CD14-positive monocyte (primary cell): ENCODE data around the gene PTRHD1. TPM values are rescaled to one million over a fixed set of nuclear protein-coding genes. Genes with fewer than 3 reads are reported as not detected.

Experiments
- DNase-seq, 3 donors: peaks; one replicate each; pipeline ENCODE4 v3.0.0-alpha.2; 2011 to 2022
- H2AFZ ChIP-seq: 2 replicates; pipeline ENCODE4 v1.6.0; 2012; ENCODE audit warnings: mild to moderate bottlenecking, low read depth, low read length, inconsistent platforms; ENCODE audit not compliant: insufficient read depth, poor library complexity, severe bottlenecking
- H3K27ac ChIP-seq, 2 donors: 1 replicate in 1 of 2; 2 replicates in 1 of 2; pipeline ENCODE4 v1.5.1; 2012 to 2013; ENCODE audit warnings: low read length in 2 of 2, control low read depth in 1 of 2, inconsistent platforms in 1 of 2, low read depth in 1 of 2, mild to moderate bottlenecking in 1 of 2
- H3K27me3 ChIP-seq, 2 donors: one replicate each; pipeline versions ENCODE4 v1.6.0 to v1.6.1; 2011 to 2013; ENCODE audit warnings: low read length in 2 of 2; ENCODE audit not compliant: control insufficient read depth in 2 of 2, insufficient read depth in 2 of 2
- H3K36me3 ChIP-seq, 2 donors: replicated peaks in 1 of 2; 1 replicate in 1 of 2; 2 replicates in 1 of 2; pipeline versions ENCODE4 v1.5.1 to v1.6.1; 2012 to 2013; ENCODE audit warnings: low read length in 2 of 2, control low read depth in 1 of 2, inconsistent platforms in 1 of 2, mild to moderate bottlenecking in 1 of 2; ENCODE audit not compliant: insufficient read depth in 2 of 2, control insufficient read depth in 1 of 2
- H3K4me1 ChIP-seq, 2 donors: 1 replicate in 1 of 2; 2 replicates in 1 of 2; pipeline versions ENCODE4 v1.5.1 to v1.6.1; 2012 to 2013; ENCODE audit warnings: low read length in 2 of 2, control low read depth in 1 of 2, inconsistent platforms in 1 of 2, mild to moderate bottlenecking in 1 of 2, moderate library complexity in 1 of 2; ENCODE audit not compliant: insufficient read depth in 2 of 2, control insufficient read depth in 1 of 2
- H3K4me2 ChIP-seq: replicated peaks from 2 replicates; pipeline ENCODE3; 2012; ENCODE audit warnings: low read length, moderate library complexity, mild to moderate bottlenecking; ENCODE audit not compliant: poor library complexity, severe bottlenecking; ENCODE audit errors: extremely low read depth
- H3K4me3 ChIP-seq, 3 experiments: fragments of 200-600 bp in 1 of 3; sonication (generic) in 1 of 3; replicated peaks in 1 of 3; 1 replicate in 2 of 3; 2 replicates in 1 of 3; pipeline ENCODE4 v1.5.1; 2011 to 2013; ENCODE audit warnings: low read length in 3 of 3, mild to moderate bottlenecking in 3 of 3, control low read depth in 2 of 3, low read depth in 2 of 3, inconsistent platforms in 1 of 3, moderate library complexity in 1 of 3
- H3K79me2 ChIP-seq: 2 replicates; pipeline ENCODE4 v1.6.0; 2012; ENCODE audit warnings: mild to moderate bottlenecking, control low read depth, inconsistent platforms, low read length, moderate library complexity; ENCODE audit not compliant: insufficient read depth
- H3K9ac ChIP-seq: 2 replicates; pipeline ENCODE4 v1.6.0; 2017; ENCODE audit warnings: low read length, mild to moderate bottlenecking; ENCODE audit not compliant: insufficient read depth, poor library complexity, severe bottlenecking
- H3K9me3 ChIP-seq, 2 donors: replicated peaks in 1 of 2; 1 replicate in 1 of 2; 2 replicates in 1 of 2; pipeline versions ENCODE4 v1.5.1 to v1.6.1; 2012 to 2013; ENCODE audit warnings: low read length in 2 of 2, control low read depth in 1 of 2; ENCODE audit not compliant: control insufficient read depth in 1 of 2, insufficient read depth in 1 of 2
- H4K20me1 ChIP-seq: 2 replicates; pipeline ENCODE4 v1.6.0; 2012; ENCODE audit warnings: mild to moderate bottlenecking, low read length, control low read depth, moderate library complexity; ENCODE audit not compliant: insufficient read depth
- H3K27ac Mint-ChIP-seq, 7 donors: one replicate each; pipeline ENCODE4 v1.8.0; 2020; ENCODE audit warnings: mild to moderate bottlenecking in 7 of 7, mixed read lengths in 7 of 7, moderate library complexity in 6 of 7, inconsistent platforms in 2 of 7
- H3K27me3 Mint-ChIP-seq, 3 donors: one replicate each; pipeline ENCODE4 v1.8.0; 2021 to 2022; ENCODE audit warnings: low read depth in 3 of 3, mild to moderate bottlenecking in 3 of 3, mixed read lengths in 3 of 3, moderate library complexity in 3 of 3, inconsistent platforms in 1 of 3
- H3K36me3 Mint-ChIP-seq, 2 donors: one replicate each; pipeline ENCODE4 v1.8.0; 2020; ENCODE audit warnings: mixed read lengths in 2 of 2, inconsistent platforms in 1 of 2, mild to moderate bottlenecking in 1 of 2
- H3K4me1 Mint-ChIP-seq: one replicate; pipeline ENCODE4 v1.8.0; 2020; ENCODE audit warnings: mild to moderate bottlenecking, mixed read lengths
- H3K4me3 Mint-ChIP-seq, 2 donors: one replicate each; pipeline ENCODE4 v1.8.0; 2020; ENCODE audit warnings: mild to moderate bottlenecking in 2 of 2, mixed read lengths in 2 of 2, moderate library complexity in 1 of 2
- H3K9me3 Mint-ChIP-seq, 7 donors: one replicate each; pipeline ENCODE4 v1.8.0; 2020 to 2022; ENCODE audit warnings: mixed read lengths in 7 of 7, mild to moderate bottlenecking in 6 of 7, moderate library complexity in 6 of 7, inconsistent platforms in 2 of 7
- CTCF ChIP-seq: fragments of 200-600 bp; IDR thresholded peaks from one replicate; pipeline ENCODE4 v1.8.0; 2022; ENCODE audit warnings: antibody characterized with exemption, mild to moderate bottlenecking
- WGBS: methylation state at CpG from one replicate; pipeline ENCODE4 v1.1.5; 2013; ENCODE audit warnings: missing lambda C conversion rate; ENCODE audit not compliant: insufficient coverage; 5-methylcytosine and 5-hydroxymethylcytosine counted together
- intact Hi-C, 2 donors: fragments of 100-400 bp; cut with micrococcal nuclease; formaldehyde crosslinking; loops; one replicate each; pipeline versions ENCODE4 v1.15.0 to v1.15.1; 2023
- polyA plus RNA-seq, 3 donors: library from polyadenylated mRNA; depleted of rRNA in 1 of 3; unstranded in 2 of 3; stranded (reverse) in 1 of 3; fragments of 300-500 nt in 2 of 3; fragments of >200 nt in 1 of 3; fragmentation: Illumina TruSeq in 2 of 3; gene quantifications; 1 replicate in 2 of 3; 2 replicates in 1 of 3; pipeline ENCODE4 v1.2.3, GENCODE V29; 2012 to 2021

PTRHD1 gene
- polyA plus RNA-seq, 3 donors: 20.3 to 86.2 (median 78.6) TPM

GRCh38 chr2:24785671-24786321 lies 7.4 kb downstream of the PTRHD1 start:
- TF ChIP-seq CTCF: no peak
- H2AFZ ChIP-seq: peak overlapping the region; percentile 41
- peaks cover 2 to 22% of the 10 kb centered on the region in 2 donors for H3K36me3 ChIP-seq
- WGBS: 37% methylated on average over 6 of the region's 6 CpGs
- H3K27me3 ChIP-seq: no peaks in the 10 kb centered on the region
- H3K9ac ChIP-seq: no peak overlapping the region
- Mint-ChIP-seq H3K9me3 (peaks cover 4 to 20% (median 11%) of the 10 kb centered on the region in 7 donors), H3K36me3 (peaks cover 18 to 20% of the 10 kb centered on the region in 2 donors), H3K4me3 (no peak overlapping the region), H3K27ac (peak overlapping the region in 5 of 7 donors; percentile 26 to 87 (median 56)), H3K27me3 (peaks cover 0 to 2% (median 0%) of the 10 kb centered on the region in 3 donors), H3K4me1 (peaks cover 16% of the 10 kb centered on the region)
- peak overlapping the region in 1 of 2 donors; percentile 17 for H3K27ac ChIP-seq
- H4K20me1 ChIP-seq: no peaks in the 10 kb centered on the region
- H3K9me3 ChIP-seq: peaks cover 3 to 4% of the 10 kb centered on the region in 2 donors
- peaks cover 12 to 13% of the 10 kb centered on the region in 2 donors for H3K4me1 ChIP-seq
- DNase-seq: peak; percentile 12 to 28 (median 17)
- H3K79me2 ChIP-seq: no peaks in the 10 kb centered on the region
- intact Hi-C loops: no loop called here
- no peak overlapping the region for H3K4me3 ChIP-seq
- H3K4me2 ChIP-seq: no peak overlapping the region

GRCh38 chr2:24783641-24784040 lies 9.6 kb downstream of the PTRHD1 start:
- H3K4me1 ChIP-seq: peaks cover 19 to 20% of the 10 kb centered on the region in 2 donors
- H3K4me3 ChIP-seq: no peak overlapping the region
- no peaks in the 10 kb centered on the region for H3K27me3 ChIP-seq
- Mint-ChIP-seq H3K4me1 (peaks cover 23% of the 10 kb centered on the region), H3K27me3 (peaks cover 0 to 2% (median 0%) of the 10 kb centered on the region in 3 donors), H3K9me3 (peaks cover 4 to 20% (median 12%) of the 10 kb centered on the region in 7 donors), H3K4me3 (no peak overlapping the region), H3K36me3 (peaks cover 0 to 5% of the 10 kb centered on the region in 2 donors), H3K27ac (no peak overlapping the region)
- WGBS: no CpG with 5 or more reads among the region's 3 CpGs
- intact Hi-C loops: no loop called here
- no peak overlapping the region for H3K4me2 ChIP-seq
- H3K36me3 ChIP-seq: peaks cover 0 to 4% of the 10 kb centered on the region in 2 donors
- no peak for DNase-seq
- H3K27ac ChIP-seq: no peak overlapping the region
- H4K20me1 ChIP-seq: no peaks in the 10 kb centered on the region
- H3K79me2 ChIP-seq: no peaks in the 10 kb centered on the region
- peaks cover 3 to 4% of the 10 kb centered on the region in 2 donors for H3K9me3 ChIP-seq
- TF ChIP-seq CTCF: no peak
- no peak overlapping the region for H3K9ac ChIP-seq
- no peak overlapping the region for H2AFZ ChIP-seq
